ENCODE measurements around the gene NUDT4.
A peak's percentile ranks its signal among the peaks of the same experiment; 100 is the strongest.

Gene NUDT4
- 48.2 to 94.3 (median 77.3) reads per million in 9 experiments for total RNA-seq

DNA sequence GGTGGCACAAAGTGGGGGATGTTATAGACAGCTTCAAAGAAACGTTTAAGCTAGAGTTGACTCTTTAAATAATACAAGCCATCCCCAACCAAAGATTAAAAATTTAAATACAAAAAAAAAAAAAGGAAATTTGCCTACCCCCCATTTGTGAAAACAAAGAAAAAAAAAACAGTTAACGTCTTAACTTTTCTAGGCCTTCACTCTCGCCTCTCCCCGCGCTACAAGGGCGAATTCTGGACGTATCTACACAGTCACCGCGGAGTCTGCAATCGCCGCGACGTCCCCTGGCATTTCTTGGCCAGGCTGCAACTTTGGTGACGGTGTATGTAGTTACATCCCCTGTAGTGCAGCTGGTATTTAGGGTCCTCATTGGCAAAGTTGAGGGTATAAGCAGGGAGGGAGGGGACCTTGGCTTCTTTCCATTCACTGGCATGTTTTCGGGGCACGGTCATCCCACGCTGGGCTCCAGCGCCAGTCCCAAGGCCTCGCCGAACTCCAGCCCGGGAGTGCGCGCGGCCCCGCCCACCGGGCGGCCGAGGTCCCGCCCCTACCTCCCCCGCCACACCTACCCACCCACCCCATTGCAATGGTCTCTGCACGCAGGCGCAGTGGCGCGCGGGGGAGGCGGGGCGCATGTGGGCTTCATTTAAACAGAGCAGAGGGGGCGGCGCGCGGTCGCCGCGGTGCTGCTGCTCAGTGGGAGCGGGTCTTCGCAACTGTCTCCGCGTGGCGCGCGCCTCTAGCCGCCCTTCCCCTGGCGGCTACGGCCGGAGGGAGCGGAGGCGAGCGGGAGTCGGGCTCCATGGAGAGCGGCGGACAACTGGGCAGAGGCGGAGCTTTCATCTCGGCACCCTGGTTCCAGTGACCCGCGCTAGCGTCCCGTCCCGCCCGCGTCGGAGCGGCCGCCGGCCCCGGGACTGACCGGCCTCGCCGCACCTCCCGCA, at the start of gene NUDT4:
Gene NUDT4 (plus strand): TSS at position 674 of the 944 bp plus-strand sequence. CDS start 398 bp downstream, outside the sequence.
- Mint-ChIP-seq H3K9me3 (no peaks in the 10 kb centered on the region), H3K4me1 (ENCODE audit: low read depth in 2 of 2) (peaks cover 28 to 42% of the 10 kb centered on the region in 2 donors), H3K27ac (peak within 1 kb of the TSS; percentile 92 to 95), H3K27me3 (no peaks in the 10 kb centered on the region), H3K4me3 (peak within 1 kb of the TSS; percentile 94 to 98), H3K36me3 (ENCODE audit: insufficient read depth) (peaks cover 19% of the 10 kb centered on the region)
- DNase-seq: peak; percentile 96 to 97 (median 96)
- ATAC-seq (replicated peaks): peak; percentile 82

DNA sequence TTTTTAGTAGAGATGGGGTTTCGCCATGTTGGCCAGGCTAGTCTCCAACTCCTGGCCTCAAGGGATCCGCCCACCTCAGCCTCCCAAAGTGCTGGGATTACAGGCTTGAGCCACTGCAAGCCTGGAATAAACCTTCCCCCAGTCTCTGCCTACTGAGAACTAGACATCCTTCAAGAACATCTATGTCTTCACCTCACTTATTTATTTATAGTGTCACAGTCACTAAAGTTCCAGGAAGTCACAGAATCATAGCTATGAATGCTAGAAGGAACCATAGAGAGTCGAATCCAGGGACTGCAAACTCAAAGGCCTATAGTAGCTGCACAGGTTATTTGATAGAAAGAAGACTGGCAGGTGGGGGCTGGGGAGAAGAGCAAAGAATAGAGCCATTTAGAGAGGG, 44.7 kb upstream of the NUDT4 start:
- Mint-ChIP-seq H3K27me3 (peaks cover 7 to 17% of the 10 kb centered on the region in 2 donors), H3K36me3 (ENCODE audit: insufficient read depth) (peaks cover 5% of the 10 kb centered on the region), H3K27ac (no peak overlapping the region)

DNA sequence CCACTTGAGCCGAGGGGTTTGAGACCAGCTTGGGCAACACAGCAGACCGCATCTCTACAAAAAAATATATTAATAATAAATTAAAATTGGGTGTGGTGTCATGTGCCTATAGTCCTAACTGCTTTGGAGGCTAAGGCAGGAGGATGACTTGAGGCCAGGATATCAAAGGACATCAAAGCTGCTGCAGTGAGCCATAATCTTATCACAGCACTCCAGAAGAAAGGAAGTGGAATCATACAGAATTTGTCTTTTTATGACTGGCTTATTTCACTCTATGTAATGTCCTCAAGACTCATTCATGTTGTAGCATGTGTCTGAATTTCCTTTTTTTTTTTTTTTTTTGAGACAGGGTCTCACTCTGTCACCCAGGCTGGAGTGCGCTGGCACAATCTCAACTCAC, 43.9 kb upstream of the NUDT4 start:
- Mint-ChIP-seq H3K27me3 (peaks cover 7 to 17% of the 10 kb centered on the region in 2 donors), H3K27ac (no peak overlapping the region), H3K36me3 (ENCODE audit: insufficient read depth) (peaks cover 5% of the 10 kb centered on the region), H3K9me3 (no peaks in the 10 kb centered on the region), H3K4me3 (no peak overlapping the region), H3K4me1 (ENCODE audit: low read depth in 2 of 2) (no peaks in the 10 kb centered on the region)
- DNase-seq (no peak), ATAC-seq (replicated peaks) (no peak)

More for the DNA sequence above, 44.7 kb upstream of the NUDT4 start:
- DNase-seq (no peak), ATAC-seq (replicated peaks) (no peak)
- Mint-ChIP-seq H3K4me3 (no peak overlapping the region), H3K9me3 (no peaks in the 10 kb centered on the region), H3K4me1 (ENCODE audit: low read depth in 2 of 2) (no peaks in the 10 kb centered on the region)

DNA sequence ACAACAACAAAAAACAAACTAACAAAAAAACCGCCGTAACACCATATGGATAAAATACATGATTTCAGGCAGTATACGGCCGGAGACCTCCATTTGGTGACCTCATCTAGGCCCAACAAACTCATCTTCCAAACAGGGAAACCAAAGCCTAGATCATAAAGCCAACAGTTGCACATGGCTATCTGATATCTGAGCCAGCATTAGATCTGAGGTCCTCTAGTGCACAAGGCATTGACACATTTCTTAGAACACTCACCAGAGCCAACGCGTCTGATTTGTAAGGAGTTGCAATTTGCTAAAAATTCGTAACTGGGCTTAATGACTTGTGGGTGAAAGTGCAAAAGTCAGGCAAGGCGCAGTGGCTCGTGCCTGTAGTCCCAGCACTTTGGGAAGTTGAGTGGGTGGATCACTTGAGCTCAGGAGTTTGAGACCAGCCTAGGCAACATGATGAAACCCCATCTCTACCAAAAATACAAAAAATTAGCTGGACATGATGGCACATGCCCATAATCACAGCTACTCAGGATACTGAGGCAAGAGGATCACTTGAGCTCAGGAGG, 42.0 kb upstream of the NUDT4 start:
- DNase-seq (no peak), ATAC-seq (replicated peaks) (no peak)
- peaks cover 2% of the 10 kb centered on the region for H3K36me3 Mint-ChIP-seq (ENCODE audit: insufficient read depth)
- no peak overlapping the region for H3K27ac Mint-ChIP-seq
- H3K4me3 Mint-ChIP-seq: no peak overlapping the region
- H3K4me1 Mint-ChIP-seq (ENCODE audit: low read depth in 2 of 2): no peaks in the 10 kb centered on the region
- peaks cover 7 to 17% of the 10 kb centered on the region in 2 donors for H3K27me3 Mint-ChIP-seq
- no peaks in the 10 kb centered on the region for H3K9me3 Mint-ChIP-seq

DNA sequence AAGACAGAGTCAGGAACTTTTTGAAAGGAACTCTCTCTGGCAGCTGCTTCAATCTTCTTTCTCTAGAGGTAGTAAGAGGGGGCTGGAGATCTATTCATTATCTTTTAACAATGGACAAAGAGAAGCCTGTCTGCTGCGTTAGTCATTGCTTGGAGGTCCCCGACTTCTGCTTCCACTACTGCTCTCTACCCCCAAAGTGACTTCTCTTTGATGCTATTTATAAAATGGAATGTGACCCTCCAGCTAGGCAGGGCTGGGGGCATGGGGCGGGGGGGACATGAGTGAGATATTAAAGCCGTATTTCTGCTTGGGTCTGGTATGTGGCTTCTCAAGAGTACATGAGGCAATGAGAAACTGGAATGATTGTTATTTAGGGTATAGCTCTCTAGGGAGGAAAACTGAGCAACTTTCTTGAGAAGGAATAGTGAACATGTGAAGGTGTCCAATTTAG, 41.4 kb upstream of the NUDT4 start:
- Mint-ChIP-seq H3K27me3 (peaks cover 7 to 17% of the 10 kb centered on the region in 2 donors), H3K9me3 (no peaks in the 10 kb centered on the region), H3K36me3 (ENCODE audit: insufficient read depth) (peaks cover 2% of the 10 kb centered on the region), H3K4me1 (ENCODE audit: low read depth in 2 of 2) (no peaks in the 10 kb centered on the region), H3K27ac (no peak overlapping the region), H3K4me3 (no peak overlapping the region)
- ATAC-seq (replicated peaks) (no peak), DNase-seq (no peak)

DNA sequence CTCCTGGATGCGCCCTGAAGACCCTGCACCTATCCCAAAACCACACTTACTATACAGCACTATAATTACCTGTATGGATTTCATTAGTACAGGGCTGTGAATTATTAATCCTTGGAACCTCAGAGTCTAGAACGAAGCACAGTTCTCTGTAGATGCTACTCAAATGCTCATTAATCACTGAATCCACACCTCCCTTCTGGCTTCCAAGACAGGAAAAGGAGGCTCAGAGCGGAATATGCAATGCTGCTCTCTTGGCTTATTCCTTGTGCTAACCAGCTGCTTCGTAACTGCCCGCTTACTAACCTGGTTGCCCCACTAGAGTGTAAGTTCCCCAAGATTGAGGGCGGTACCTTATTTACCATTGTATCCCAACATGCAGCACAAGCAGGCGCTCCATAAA, 39.1 kb upstream of the NUDT4 start:
- no peak for ATAC-seq (replicated peaks)
- Mint-ChIP-seq H3K36me3 (ENCODE audit: insufficient read depth) (no peaks in the 10 kb centered on the region), H3K27me3 (peaks cover 12 to 17% of the 10 kb centered on the region in 2 donors), H3K27ac (no peak overlapping the region), H3K9me3 (no peaks in the 10 kb centered on the region), H3K4me1 (ENCODE audit: low read depth in 2 of 2) (peaks cover 0 to 3% of the 10 kb centered on the region in 2 donors), H3K4me3 (no peak overlapping the region)
- DNase-seq: no peak

DNA sequence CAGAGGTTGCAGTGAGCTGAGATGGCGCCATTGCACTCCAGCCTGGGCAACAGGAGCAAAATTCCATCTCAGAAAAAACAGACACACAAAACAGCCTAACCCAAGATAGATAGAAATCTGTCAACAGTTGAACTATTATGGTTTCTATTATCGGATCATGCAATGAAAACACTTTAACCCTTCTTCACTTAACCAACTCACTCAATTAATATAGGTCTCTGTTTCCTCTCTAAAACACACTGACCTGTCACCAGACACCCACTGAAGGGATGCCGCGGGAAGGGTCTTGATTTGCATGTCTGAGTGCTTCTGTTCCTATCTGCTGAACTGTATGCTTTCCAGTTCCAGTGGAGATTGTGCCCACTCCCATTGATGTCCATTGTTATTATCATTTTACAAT, 38.0 kb upstream of the NUDT4 start:
- H3K4me1 Mint-ChIP-seq (ENCODE audit: low read depth in 2 of 2): peaks cover 0 to 3% of the 10 kb centered on the region in 2 donors
- no peaks in the 10 kb centered on the region for H3K36me3 Mint-ChIP-seq (ENCODE audit: insufficient read depth)
- peaks cover 12 to 17% of the 10 kb centered on the region in 2 donors for H3K27me3 Mint-ChIP-seq
- no peak overlapping the region for H3K27ac Mint-ChIP-seq
- no peaks in the 10 kb centered on the region for H3K9me3 Mint-ChIP-seq
- H3K4me3 Mint-ChIP-seq: no peak overlapping the region
- DNase-seq (no peak), ATAC-seq (replicated peaks) (no peak)

DNA sequence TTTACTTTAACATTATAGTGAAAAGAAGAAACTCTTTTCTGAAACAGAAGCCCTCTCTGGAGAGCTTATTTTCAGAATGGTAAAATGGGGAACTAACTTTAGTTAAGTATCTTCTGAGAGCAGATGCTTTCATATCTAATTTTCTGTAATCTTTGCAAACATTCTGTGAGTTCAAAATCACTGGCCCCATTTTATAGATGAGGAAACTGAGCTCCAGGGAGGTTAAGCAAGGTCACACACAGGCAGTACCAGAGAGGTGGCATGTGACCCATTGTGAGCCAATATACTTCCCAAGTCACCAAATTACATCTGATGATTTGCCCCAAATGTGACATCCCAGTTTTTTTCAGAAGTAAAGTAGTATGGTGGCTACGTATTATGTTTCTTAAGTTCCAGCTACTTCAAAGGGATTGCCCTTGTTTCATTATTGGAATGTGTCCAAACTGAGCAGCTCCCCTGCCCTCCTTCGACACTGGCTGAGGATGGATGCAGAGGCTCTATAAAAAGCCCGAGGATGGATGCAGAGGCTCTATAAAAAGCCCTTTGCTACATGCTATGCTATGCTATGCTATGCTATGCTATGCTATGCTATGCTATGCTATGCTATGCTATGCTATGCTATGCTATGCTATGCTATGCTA, 36.2 kb upstream of the NUDT4 start:
- Mint-ChIP-seq H3K27me3 (peaks cover 11% of the 10 kb centered on the region in 2 donors), H3K4me3 (no peak overlapping the region), H3K9me3 (no peaks in the 10 kb centered on the region), H3K36me3 (ENCODE audit: insufficient read depth) (no peaks in the 10 kb centered on the region), H3K27ac (no peak overlapping the region), H3K4me1 (ENCODE audit: low read depth in 2 of 2) (peaks cover 0 to 3% of the 10 kb centered on the region in 2 donors)
- no peak for ATAC-seq (replicated peaks)
- no peak for DNase-seq

DNA sequence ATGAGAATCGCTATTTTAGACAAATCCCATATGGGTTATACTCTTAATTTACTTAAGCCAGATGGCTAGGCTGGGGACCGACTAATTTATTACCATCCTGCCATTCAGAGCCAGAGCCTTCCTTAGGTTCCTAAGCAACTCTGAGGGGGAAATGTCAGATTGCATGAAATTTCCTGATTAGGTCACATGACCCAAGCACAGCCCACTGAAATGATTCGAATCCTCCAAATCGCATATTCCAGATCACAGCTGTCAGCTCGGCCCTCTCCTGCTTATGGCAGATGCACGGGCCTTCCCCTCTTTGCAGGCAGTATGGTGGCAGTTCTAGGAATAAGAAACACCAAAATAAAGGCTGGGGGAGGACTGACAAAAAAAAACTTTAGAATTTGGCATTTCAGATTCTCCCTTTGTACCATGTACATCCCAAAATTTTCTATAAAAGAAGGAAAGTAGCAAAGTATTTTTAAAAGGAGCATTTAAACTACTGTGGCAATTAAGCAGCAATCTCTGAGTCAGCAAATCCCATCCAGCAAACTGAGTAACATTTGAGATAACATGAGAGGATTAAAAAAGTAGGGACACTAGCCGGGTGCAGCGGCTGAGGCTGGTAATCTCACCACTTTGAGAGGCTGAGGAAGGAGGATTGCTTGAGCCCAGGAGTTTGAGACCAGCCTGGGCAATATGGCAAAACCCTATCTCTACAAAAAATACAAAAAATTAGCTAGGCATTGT, 30.5 kb upstream of the NUDT4 start:
- no peaks in the 10 kb centered on the region for H3K9me3 Mint-ChIP-seq
- DNase-seq: no peak
- H3K4me1 Mint-ChIP-seq (ENCODE audit: low read depth in 2 of 2): no peaks in the 10 kb centered on the region
- H3K4me3 Mint-ChIP-seq: no peak overlapping the region
- H3K36me3 Mint-ChIP-seq (ENCODE audit: insufficient read depth): no peaks in the 10 kb centered on the region
- no peak for ATAC-seq (replicated peaks)
- H3K27me3 Mint-ChIP-seq: peaks cover 5 to 6% of the 10 kb centered on the region in 2 donors
- peak overlapping the region in 1 of 2 donors; percentile 44 for H3K27ac Mint-ChIP-seq

DNA sequence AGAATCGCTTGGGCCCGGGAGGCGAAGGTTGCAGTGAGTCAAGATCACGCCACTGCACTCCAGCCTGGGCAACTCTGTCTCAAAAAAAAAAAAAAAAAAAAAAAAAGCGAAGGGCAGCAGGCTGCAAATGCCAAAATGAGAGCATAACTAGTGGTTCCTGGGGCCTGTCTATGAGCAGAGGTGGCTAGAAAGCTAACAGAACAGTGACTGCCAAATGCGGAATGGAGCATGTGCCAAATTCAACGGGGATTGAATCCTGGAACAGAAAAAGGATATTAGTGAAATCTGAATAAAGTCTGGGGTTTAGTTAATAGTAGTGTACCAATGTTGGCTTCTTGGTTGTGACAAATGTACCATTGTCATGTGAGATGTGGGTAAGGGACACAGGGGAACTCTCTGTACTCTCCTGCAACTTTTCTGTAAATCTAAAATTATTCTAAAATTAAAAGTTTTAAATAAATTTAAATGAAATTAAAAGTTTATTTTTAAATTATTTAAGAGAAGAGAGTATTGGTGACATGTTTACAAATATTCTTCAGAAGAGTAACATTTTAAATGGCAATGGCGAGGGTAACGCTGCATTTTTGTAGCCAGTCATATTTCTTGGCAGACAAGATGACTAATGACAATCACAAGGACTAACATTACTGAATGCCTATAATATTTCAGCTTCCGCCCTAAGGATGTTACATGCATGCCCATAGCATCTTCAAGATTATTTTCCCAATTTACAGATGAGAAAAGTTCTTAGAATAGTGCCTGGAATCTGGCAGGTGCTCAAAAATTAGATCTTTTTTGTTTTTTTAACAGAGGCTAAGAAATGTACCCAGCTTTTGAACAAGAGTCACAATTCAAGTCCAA, 28.9 kb upstream of the NUDT4 start:
- no peak overlapping the region for H3K27ac Mint-ChIP-seq
- ATAC-seq (replicated peaks) (no peak), DNase-seq (no peak)
- H3K4me1 Mint-ChIP-seq (ENCODE audit: low read depth in 2 of 2): no peaks in the 10 kb centered on the region
- no peaks in the 10 kb centered on the region for H3K36me3 Mint-ChIP-seq (ENCODE audit: insufficient read depth)
- H3K4me3 Mint-ChIP-seq: no peak overlapping the region
- peaks cover 9 to 12% of the 10 kb centered on the region in 2 donors for H3K27me3 Mint-ChIP-seq
- H3K9me3 Mint-ChIP-seq: no peaks in the 10 kb centered on the region

DNA sequence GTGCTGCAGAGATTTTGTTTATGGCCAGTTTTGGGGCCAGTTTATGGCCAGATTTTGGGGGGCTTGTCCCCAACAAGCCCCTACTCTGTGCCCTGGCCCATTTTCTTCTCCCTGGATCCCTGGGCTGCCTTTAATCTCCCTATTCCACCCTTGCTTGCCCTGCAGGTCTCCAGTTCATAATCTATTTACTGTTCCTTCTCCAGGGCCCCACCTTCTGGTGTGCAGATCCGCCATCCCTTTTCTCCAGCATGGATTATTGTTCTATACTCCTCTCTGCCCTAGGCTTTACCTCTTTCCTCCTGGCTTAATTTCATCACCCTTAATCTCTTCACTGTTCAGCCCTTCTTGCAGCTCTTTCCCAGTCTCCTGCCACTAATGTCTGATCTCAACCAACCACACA, 26.0 kb upstream of the NUDT4 start:
- H3K36me3 Mint-ChIP-seq (ENCODE audit: insufficient read depth): no peaks in the 10 kb centered on the region
- H3K27me3 Mint-ChIP-seq: peaks cover 9 to 12% of the 10 kb centered on the region in 2 donors

DNA sequence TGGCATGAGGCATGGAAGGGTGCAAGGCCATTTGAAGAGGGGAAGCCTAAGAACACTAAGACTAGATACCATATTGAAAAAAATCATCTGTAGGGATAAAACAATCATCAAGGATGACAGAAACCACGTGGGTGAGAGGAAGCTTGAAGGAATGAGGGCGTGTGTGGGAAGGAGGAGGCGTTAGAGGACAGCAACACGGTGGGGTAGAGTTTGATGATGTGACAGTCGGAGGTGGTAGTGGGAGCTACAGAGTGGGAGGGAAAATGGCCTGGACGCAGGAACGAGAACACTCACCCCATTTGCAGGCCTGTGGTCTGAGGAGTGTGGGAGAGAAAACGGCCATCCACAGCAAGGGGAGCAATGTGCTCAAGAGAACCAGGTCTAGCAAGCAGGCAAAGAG, 25.4 kb upstream of the NUDT4 start:
- no peak overlapping the region for H3K27ac Mint-ChIP-seq
- ATAC-seq (replicated peaks) (no peak), DNase-seq (no peak)
- no peaks in the 10 kb centered on the region for H3K9me3 Mint-ChIP-seq
- no peak overlapping the region for H3K4me3 Mint-ChIP-seq
- H3K36me3 Mint-ChIP-seq (ENCODE audit: insufficient read depth): no peaks in the 10 kb centered on the region
- H3K27me3 Mint-ChIP-seq: peaks cover 9 to 12% of the 10 kb centered on the region in 2 donors
- H3K4me1 Mint-ChIP-seq (ENCODE audit: low read depth in 2 of 2): no peaks in the 10 kb centered on the region

More for the DNA sequence above, 26.0 kb upstream of the NUDT4 start:
- no peak for DNase-seq
- no peak for ATAC-seq (replicated peaks)
- no peak overlapping the region for H3K4me3 Mint-ChIP-seq
- H3K4me1 Mint-ChIP-seq (ENCODE audit: low read depth in 2 of 2): no peaks in the 10 kb centered on the region
- H3K27ac Mint-ChIP-seq: no peak overlapping the region
- H3K9me3 Mint-ChIP-seq: no peaks in the 10 kb centered on the region
